Psoas muscle (tissue), 8 donors: Measurements from ENCODE around the gene MPZL3. TPM values are rescaled to one million over a fixed set of nuclear protein-coding genes. Genes with fewer than 3 reads are reported as not detected.

ENCODE experiments used
- ATAC-seq, 4 donors: fragments of 200-7000 bp; cut with Tn5 transposase; one replicate each; pipeline ENCODE4 v1.9.1; 2020; ENCODE audit warnings: moderate library complexity in 3 of 4, mild to moderate bottlenecking in 2 of 4
- DNase-seq, 2 donors: peaks; one replicate each; pipeline ENCODE4 v3.0.0-alpha.2; 2020
- H3K27ac ChIP-seq: fragments of 200-600 bp; one replicate; pipeline ENCODE4 v1.8.0; 2022
- H3K27me3 ChIP-seq, 3 donors: fragments of 200-600 bp in 1 of 3; one replicate each; pipeline versions ENCODE4 v1.6.1 to v1.8.0; 2013 to 2022; ENCODE audit warnings: low read length in 2 of 3, mild to moderate bottlenecking in 2 of 3, moderate library complexity in 1 of 3; ENCODE audit not compliant: insufficient read depth in 3 of 3
- H3K36me3 ChIP-seq, 2 donors: fragments of 200-600 bp in 1 of 2; one replicate each; pipeline versions ENCODE4 v1.6.1 to v1.8.0; 2013 to 2022; ENCODE audit warnings: low read depth in 1 of 2, mild to moderate bottlenecking in 1 of 2, moderate library complexity in 1 of 2; ENCODE audit not compliant: insufficient read depth in 1 of 2
- H3K4me1 ChIP-seq: fragments of 200-600 bp; one replicate; pipeline ENCODE4 v1.8.0; 2022
- H3K4me3 ChIP-seq: fragments of 200-600 bp; one replicate; pipeline ENCODE4 v1.8.0; 2022; ENCODE audit warnings: mild to moderate bottlenecking
- H3K9me3 ChIP-seq: fragments of 200-600 bp; one replicate; pipeline ENCODE4 v1.8.0; 2022
- WGBS, 3 donors: extraction: QIAGEN DNeasy Blood & Tissue Kit; methylation state at CpG; one replicate each; pipeline versions ENCODE4 v1.1.6 to v1.1.7; 2013; 5-methylcytosine and 5-hydroxymethylcytosine counted together
- intact Hi-C, 2 donors: fragments of 100-400 bp; cut with DNase I; formaldehyde crosslinking; loops; one replicate each; pipeline versions ENCODE4 v1.11.0 to v1.14.2; 2022
- polyA plus RNA-seq, 3 donors: library from polyadenylated mRNA; stranded (reverse); fragments of 200-250 nt; gene quantifications; one replicate each; pipeline ENCODE4 v1.2.3, GENCODE V29; 2013
- total RNA-seq, 4 donors: library from RNA; stranded (reverse); fragmentation: NEBNext Ultra II Directional in 2 of 4; extraction: Animal tissue kit (Norgen Biotek cat#: 25700) in 2 of 4; gene quantifications; one replicate each; pipeline versions ENCODE4 v1.2.1 to v1.2.4, GENCODE V29; 2021 to 2023
- TF ChIP-seq, protein P1 (sequence below): fragments of 200-600 bp; IDR thresholded peaks from one replicate; pipeline ENCODE4 v1.8.0; 2022; ENCODE audit warnings: antibody characterized with exemption
- donor health status: healthy with polysubstance abuse.
- donor health status: DM: no; HTN: no; CAD: no; lungs with moderate emphysema.
- donor health status: Bipolar disorder and iron deficiency.
- donor health status: healthy.
- donor health status: DM: yes; HTN: yes; CAD: no.
- donor health status: DM: no; HTN: no; CAD: no.
- donor health status: DM: no; HTN: no; CAD: no.
- donor health status: DM: yes; HTN: yes; CAD: no.

The MPZL3 gene
- total and polyA plus RNA-seq, 7 donors: 0.07 to 0.97 (median 0.22) TPM

DNA sequence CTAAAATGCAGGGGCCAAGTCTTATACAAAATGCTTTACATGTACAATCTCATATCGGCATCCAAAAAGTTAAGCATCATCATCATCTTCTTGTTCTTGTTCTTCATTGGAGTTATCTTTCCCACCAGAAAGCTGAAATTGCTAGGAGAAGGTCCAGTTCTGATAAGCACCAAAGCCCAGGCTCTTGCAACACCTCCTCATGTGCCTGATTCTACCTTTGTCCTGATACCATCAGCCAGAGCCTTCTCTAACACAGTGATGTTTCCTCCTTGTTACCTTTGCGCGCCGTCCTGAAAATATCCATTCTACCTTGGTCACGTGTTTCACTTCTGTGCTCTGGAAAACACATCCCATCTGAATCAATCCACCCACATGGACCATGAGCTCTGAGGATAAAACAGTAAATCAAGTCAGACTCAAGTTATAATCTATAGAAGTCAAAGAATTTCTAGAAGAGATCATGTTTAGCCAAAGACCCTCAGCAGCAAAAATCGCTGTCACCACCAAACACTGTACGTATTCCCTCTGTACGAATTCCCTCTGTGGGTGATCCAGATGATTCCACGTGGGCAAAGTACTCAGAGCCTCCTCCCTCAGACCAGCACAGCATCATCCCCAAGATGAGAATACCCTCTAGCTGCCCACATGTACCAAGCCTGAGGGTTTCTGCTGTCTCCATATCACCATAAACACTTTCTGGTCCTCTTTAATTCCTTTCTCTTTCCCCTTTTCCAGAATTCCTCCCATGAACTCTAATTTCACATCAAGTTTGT is 46.4 kb downstream of the MPZL3 start:
- intact Hi-C loops: loop anchor here in 1 of 2 donors (10.0 kb wide), 1 partner anchor 79 kb away; no protein-coding TSS in a partner anchor
- peaks cover 2 to 22% (median 8%) of the 10 kb centered on the region in 3 donors for H3K27me3 ChIP-seq
- no peaks in the 10 kb centered on the region for H3K36me3 ChIP-seq
- no peaks in the 10 kb centered on the region for H3K4me1 ChIP-seq
- 85 to 91% (median 87%) methylated on average over 9 of the region's 9 CpGs for WGBS, 3 donors
- DNase-seq (no peak), ATAC-seq (no peak)
- H3K4me3 ChIP-seq: no peak overlapping the region
- no peak overlapping the region for H3K27ac ChIP-seq
- TF ChIP-seq, protein P1, sequence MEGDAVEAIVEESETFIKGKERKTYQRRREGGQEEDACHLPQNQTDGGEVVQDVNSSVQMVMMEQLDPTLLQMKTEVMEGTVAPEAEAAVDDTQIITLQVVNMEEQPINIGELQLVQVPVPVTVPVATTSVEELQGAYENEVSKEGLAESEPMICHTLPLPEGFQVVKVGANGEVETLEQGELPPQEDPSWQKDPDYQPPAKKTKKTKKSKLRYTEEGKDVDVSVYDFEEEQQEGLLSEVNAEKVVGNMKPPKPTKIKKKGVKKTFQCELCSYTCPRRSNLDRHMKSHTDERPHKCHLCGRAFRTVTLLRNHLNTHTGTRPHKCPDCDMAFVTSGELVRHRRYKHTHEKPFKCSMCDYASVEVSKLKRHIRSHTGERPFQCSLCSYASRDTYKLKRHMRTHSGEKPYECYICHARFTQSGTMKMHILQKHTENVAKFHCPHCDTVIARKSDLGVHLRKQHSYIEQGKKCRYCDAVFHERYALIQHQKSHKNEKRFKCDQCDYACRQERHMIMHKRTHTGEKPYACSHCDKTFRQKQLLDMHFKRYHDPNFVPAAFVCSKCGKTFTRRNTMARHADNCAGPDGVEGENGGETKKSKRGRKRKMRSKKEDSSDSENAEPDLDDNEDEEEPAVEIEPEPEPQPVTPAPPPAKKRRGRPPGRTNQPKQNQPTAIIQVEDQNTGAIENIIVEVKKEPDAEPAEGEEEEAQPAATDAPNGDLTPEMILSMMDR: no peak
- no peaks in the 10 kb centered on the region for H3K9me3 ChIP-seq

DNA sequence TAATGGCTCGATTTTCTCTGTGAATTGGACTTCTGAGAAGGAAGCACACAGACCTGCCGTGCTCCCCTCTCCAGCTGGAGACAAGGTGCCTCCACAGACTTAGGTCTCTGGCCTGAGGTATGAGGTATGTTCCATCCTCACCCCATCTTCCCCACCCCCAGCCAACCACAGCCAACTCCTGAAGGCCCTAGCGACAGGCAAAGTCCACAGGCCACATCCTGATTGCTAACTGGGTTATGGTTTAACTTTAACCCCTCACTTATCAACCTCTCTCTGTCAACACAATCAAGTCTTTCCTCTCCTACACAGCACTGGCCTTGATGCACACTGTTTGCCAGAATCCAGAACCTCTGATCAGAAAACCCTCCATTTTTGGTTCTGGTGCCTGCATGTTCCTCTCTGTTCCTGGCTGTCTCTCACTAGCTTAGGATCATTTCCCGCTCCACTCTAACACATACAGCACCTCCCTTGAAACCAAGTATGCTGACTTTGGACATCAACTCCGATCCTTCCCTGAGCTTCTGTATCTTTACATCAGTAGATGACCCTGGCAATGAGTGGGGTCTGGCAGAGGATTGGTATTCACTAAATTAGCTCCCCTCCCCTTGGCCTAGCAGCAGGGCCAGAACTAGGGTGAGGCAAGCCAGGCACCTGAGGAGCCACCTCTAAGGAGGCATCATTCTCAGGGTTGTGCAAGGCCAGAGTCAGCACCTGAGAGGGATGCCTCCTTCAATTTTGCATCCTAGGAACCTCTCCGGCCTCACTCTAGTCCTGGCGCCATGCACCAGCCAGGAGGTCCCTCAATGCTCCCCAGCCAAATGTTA is 49.4 kb downstream of the MPZL3 start:
- peaks cover 3% of the 10 kb centered on the region for H3K4me1 ChIP-seq
- no peak overlapping the region for H3K27ac ChIP-seq
- H3K9me3 ChIP-seq: no peaks in the 10 kb centered on the region
- no peak for ATAC-seq
- 78 to 84% (median 83%) methylated on average over 7 of the region's 7 CpGs for WGBS, 3 donors
- no peaks in the 10 kb centered on the region for H3K36me3 ChIP-seq
- no peak overlapping the region for H3K4me3 ChIP-seq
- intact Hi-C loops: loop anchor here in 1 of 2 donors (10.0 kb wide), 1 partner anchor 82 kb away; no protein-coding TSS in a partner anchor
- H3K27me3 ChIP-seq: peaks cover 0 to 7% (median 0%) of the 10 kb centered on the region in 3 donors
- TF ChIP-seq, protein P1: no peak
- no peak for DNase-seq

DNA sequence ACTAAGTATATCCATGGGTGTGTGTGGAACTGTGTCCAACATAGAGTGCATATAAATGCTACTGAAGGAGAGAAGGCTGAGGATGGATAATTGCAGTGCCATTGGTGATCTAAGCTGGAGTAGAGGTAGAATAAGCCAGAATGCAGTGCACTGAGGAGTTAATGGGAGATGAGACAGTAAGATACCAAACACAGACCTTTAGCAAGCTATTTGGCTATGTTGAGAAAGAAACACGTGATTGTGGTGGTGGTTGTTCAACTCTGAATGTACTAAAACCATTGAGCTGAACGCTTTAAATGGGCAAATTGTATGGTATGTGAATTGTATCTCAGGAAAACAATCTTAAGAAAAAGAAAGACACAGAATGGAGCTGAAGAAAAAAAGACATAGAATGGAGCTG is 50.2 kb downstream of the MPZL3 start:
- H3K27me3 ChIP-seq: peaks cover 0 to 5% (median 0%) of the 10 kb centered on the region in 3 donors
- H3K4me1 ChIP-seq: peaks cover 3% of the 10 kb centered on the region
- intact Hi-C loops: loop anchor here in 1 of 2 donors (2.0 to 10.0 kb wide), 2 partner anchors 83 to 287 kb away; no protein-coding TSS in a partner anchor
- no peaks in the 10 kb centered on the region for H3K36me3 ChIP-seq
- TF ChIP-seq, protein P1: no peak
- ATAC-seq (no peak), DNase-seq (no peak)
- H3K9me3 ChIP-seq: no peaks in the 10 kb centered on the region
- H3K27ac ChIP-seq: no peak overlapping the region
- H3K4me3 ChIP-seq: no peak overlapping the region
- WGBS, 3 donors: 83 to 90% (median 86%) methylated on average over 2 of the region's 2 CpGs

DNA sequence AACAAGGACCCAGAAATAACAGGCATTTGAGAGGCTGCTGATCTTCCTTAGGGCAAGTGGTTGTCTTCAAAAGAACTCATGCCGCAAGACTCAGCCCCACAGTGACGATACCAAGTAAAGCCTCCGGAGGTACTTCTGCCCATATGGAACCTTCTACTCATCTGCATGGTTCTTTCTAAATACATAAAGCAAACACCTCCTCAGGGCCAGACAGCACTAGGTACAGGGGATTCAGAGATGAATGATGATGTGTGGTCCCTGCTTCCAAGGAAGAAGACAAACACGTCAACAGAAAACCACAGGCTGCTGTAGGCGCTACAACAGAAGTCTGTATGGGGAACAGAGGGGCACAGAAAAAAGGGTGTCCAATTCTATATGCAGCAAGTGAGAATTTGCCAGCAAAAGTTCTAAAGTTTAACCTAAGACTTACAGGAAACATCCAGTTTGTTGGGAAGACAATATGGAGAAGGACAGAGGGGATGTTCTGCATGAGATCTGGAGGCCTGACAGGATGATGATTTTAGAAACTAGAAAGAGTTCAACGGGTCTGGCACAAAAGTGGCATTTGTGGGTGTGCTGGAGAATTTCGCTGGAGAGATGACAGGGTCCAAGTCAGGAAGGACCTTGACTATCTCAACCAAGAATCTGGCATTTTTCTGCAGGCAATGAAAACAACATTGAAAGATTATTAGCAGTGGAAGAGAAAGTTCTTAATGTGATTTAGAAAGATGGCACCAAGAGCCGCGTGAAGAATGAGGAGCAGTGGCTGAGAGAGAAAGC is 51.1 kb downstream of the MPZL3 start:
- Histone ChIP-seq H3K4me1 (peaks cover 3% of the 10 kb centered on the region), H3K4me3 (no peak overlapping the region), H3K36me3 (no peaks in the 10 kb centered on the region), H3K27me3 (peaks cover 0 to 5% (median 0%) of the 10 kb centered on the region in 3 donors), H3K9me3 (no peaks in the 10 kb centered on the region), H3K27ac (no peak overlapping the region)
- intact Hi-C loops: loop anchor here in 1 of 2 donors (2.0 to 10.0 kb wide), 2 partner anchors 84 to 288 kb away; no protein-coding TSS in a partner anchor
- ATAC-seq: no peak
- WGBS, 3 donors: 86 to 91% (median 87%) methylated on average over 9 of the region's 9 CpGs
- DNase-seq: no peak
- TF ChIP-seq, protein P1: no peak
